ENCODE measurements around the gene GOLGA6A. TPM values are rescaled to one million over a fixed set of nuclear protein-coding genes. Genes with fewer than 3 reads are reported as not detected.
"Not testable (repeated sequence)": the region's sequence is repeated elsewhere in the genome, so short reads cannot be mapped to it uniquely, and the experiment has no call there.

GOLGA6A gene
- total and polyA plus RNA-seq, 9 of the 15 experiments (the other 6 are each of a cell fraction or from before 2014, with no cell fraction given), result not detected

DNA sequence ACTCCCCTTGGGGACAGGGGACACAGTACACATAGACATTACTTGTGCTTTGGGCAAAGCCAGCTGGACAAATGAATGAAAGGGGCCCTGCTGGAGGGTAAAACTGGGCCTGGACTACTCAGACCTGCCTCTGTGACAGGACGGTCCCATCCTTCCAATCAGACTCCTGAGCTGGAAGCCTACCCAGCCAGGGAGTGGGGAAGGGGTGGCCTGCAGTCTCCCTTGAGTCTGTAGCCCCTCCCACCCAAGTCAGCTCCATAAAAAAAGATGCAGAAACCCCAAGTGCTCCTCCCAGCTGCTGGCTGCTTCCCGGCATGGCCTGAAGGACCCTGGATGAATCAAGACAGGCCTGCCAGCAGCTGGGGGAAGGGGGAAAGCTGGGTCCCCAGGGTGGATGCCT, 12.2 kb upstream of the GOLGA6A start:
- intact Hi-C loops (cut with micrococcal nuclease); FAIRE-seq: not testable (repeated sequence)
- no CpG with 5 or more reads among the region's 2 CpGs for WGBS (ENCODE audit: insufficient coverage, low coverage, missing lambda C conversion rate)

DNA sequence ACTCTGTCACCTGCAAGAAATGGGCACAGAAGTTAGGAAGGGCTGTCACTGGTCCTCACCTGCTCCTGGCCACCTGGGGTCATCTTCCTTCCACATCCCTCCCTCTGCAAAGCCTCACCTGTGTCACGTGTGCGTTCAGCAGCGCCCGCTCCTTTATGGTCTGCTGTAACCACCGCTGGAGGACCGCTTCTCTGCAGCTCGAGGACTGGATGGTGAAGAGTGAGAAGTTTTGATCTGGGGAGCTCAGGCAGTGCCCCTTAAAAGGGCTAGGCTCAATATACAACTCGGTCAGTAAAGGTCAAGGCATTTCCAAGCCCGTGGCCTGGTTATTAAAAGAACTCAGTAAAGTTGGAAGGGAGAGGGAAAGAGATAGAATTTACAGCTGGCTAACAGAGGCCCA, 6.6 kb downstream of the GOLGA6A start:
- H3K4me3 ChIP-seq; H3K9ac ChIP-seq (ENCODE audit: insufficient read depth in 1 of 2, low read depth in 2 of 2, low read length in 2 of 2); H3K36me3 ChIP-seq (ENCODE audit: control insufficient read depth, insufficient read depth, low read length); intact Hi-C loops (cut with micrococcal nuclease); H3K4me2 ChIP-seq (ENCODE audit: insufficient read depth, low read length); ATAC-seq; H4K20me1 ChIP-seq (replicated peaks; ENCODE audit: control insufficient read depth, insufficient read depth, low read length); CTCF ChIA-PET (ENCODE audit: low intra/inter-chr PET ratio); H3K79me2 ChIP-seq (ENCODE audit: control insufficient read depth, insufficient read depth, low read length); H3K27ac ChIP-seq (ENCODE audit: extremely low read depth, low read depth, low read length); DNase-seq (ENCODE audit: extremely low read depth in 1 of 4, low spot score in 3 of 4); H3K9me3 ChIP-seq (replicated peaks; ENCODE audit: control insufficient read depth, insufficient read depth, low read depth, low read length); BruUV-seq (replicated peaks); H2AFZ ChIP-seq (ENCODE audit: low read depth, low read length); H3K9me1 ChIP-seq (ENCODE audit: control insufficient read depth, insufficient read depth, low read length); FAIRE-seq; POLR2A ChIA-PET; H3K27me3 ChIP-seq (ENCODE audit: control insufficient read depth in 2 of 2, insufficient read depth in 2 of 2, low read length in 2 of 2); H3K4me1 ChIP-seq (replicated peaks in 1 of 2; ENCODE audit: control insufficient read depth in 2 of 2, insufficient read depth in 2 of 2, low read length in 2 of 2): not testable (repeated sequence)
- WGBS (ENCODE audit: insufficient coverage, low coverage, missing lambda C conversion rate), result 0% methylated on average over 7 of the region's 9 CpGs
- in situ Hi-C loops (cut with MboI), result loop anchor here (25.0 kb wide), 2 partner anchors 1288 to 1763 kb away; partner anchors contain the start of genes ADPGK and CELF6

More for the DNA sequence above, 12.2 kb upstream of the GOLGA6A start:
- H3K27me3 ChIP-seq (ENCODE audit: control insufficient read depth in 2 of 2, insufficient read depth in 2 of 2, low read length in 2 of 2); ATAC-seq; H3K9me3 ChIP-seq (replicated peaks; ENCODE audit: control insufficient read depth, insufficient read depth, low read depth, low read length); BruUV-seq (replicated peaks); H3K4me3 ChIP-seq; H3K4me2 ChIP-seq (ENCODE audit: insufficient read depth, low read length); H4K20me1 ChIP-seq (replicated peaks; ENCODE audit: control insufficient read depth, insufficient read depth, low read length); POLR2A ChIA-PET; H2AFZ ChIP-seq (ENCODE audit: low read depth, low read length); DNase-seq (ENCODE audit: extremely low read depth in 1 of 4, low spot score in 3 of 4); CTCF ChIA-PET (ENCODE audit: low intra/inter-chr PET ratio); H3K4me1 ChIP-seq (replicated peaks in 1 of 2; ENCODE audit: control insufficient read depth in 2 of 2, insufficient read depth in 2 of 2, low read length in 2 of 2); H3K36me3 ChIP-seq (ENCODE audit: control insufficient read depth, insufficient read depth, low read length); H3K27ac ChIP-seq (ENCODE audit: extremely low read depth, low read depth, low read length); H3K9me1 ChIP-seq (ENCODE audit: control insufficient read depth, insufficient read depth, low read length); H3K9ac ChIP-seq (ENCODE audit: insufficient read depth in 1 of 2, low read depth in 2 of 2, low read length in 2 of 2); H3K79me2 ChIP-seq (ENCODE audit: control insufficient read depth, insufficient read depth, low read length): not testable (repeated sequence)
- in situ Hi-C loops (cut with MboI), result loop anchor here (25.0 kb wide), 2 partner anchors 1307 to 1782 kb away; partner anchors contain the start of genes ADPGK and CELF6

Measured in K562 (cell line).